SK-N-SH treated with all-trans-retinoic acid at 6 μM for 48 hours (cell line): ENCODE measurements around the gene C22orf31.
"Not testable (repeated sequence)": the region's sequence is repeated elsewhere in the genome, so short reads cannot be mapped to it uniquely, and the experiment has no call there.

ENCODE experiments used
- ATAC-seq: fragments of 200-7000 bp; cut with Tn5 transposase; 3 replicates; pipeline ENCODE4 v1.9.1; 2020; ENCODE audit warnings: mild to moderate bottlenecking, moderate library complexity
- ARNTL ChIP-seq: fragments of 450-650 bp; formaldehyde crosslinking; IDR thresholded peaks from 2 replicates; pipeline ENCODE4 v1.5.0; 2020; ENCODE audit warnings: low read depth, mild to moderate bottlenecking, moderate library complexity, borderline replicate concordance
- BACH2 ChIP-seq: fragments of 250-450 bp; sonication (Bioruptor Pico); IDR thresholded peaks from 2 replicates; pipeline ENCODE4 v1.9.0; 2021; ENCODE audit warnings: mild to moderate bottlenecking, borderline replicate concordance
- CSDC2 ChIP-seq: fragments of 250-450 bp; sonication (Bioruptor Pico); IDR thresholded peaks from 2 replicates; pipeline ENCODE4 v1.5.0; 2020; ENCODE audit warnings: mild to moderate bottlenecking, moderate library complexity
- ESRRG ChIP-seq: fragments of 250-450 bp; sonication (Bioruptor Pico); IDR thresholded peaks from 2 replicates; pipeline ENCODE4 v1.6.1; 2021; ENCODE audit warnings: mild to moderate bottlenecking
- GLIS3 ChIP-seq: fragments of 250-450 bp; sonication (Bioruptor Pico); IDR thresholded peaks from 2 replicates; pipeline ENCODE4 v1.5.0; 2020; ENCODE audit warnings: mild to moderate bottlenecking, moderate library complexity
- ISL1 ChIP-seq: fragments of 250-450 bp; sonication (Bioruptor Pico); IDR thresholded peaks from 2 replicates; pipeline ENCODE4 v2.1.2; 2022; ENCODE audit warnings: mild to moderate bottlenecking, moderate library complexity
- OSR1 ChIP-seq: fragments of 250-450 bp; sonication (Bioruptor Pico); IDR thresholded peaks from 2 replicates; pipeline ENCODE4 v1.8.0; 2022; ENCODE audit warnings: moderate library complexity, mild to moderate bottlenecking, inconsistent platforms
- PPARA ChIP-seq: fragments of 250-450 bp; sonication (Bioruptor Pico); IDR thresholded peaks from 2 replicates; pipeline ENCODE4 v1.5.0; 2020; ENCODE audit warnings: mild to moderate bottlenecking, borderline replicate concordance
- RARB ChIP-seq: fragments of 250-450 bp; sonication (Bioruptor Pico); IDR thresholded peaks from 2 replicates; pipeline ENCODE4 v1.8.0; 2021; ENCODE audit warnings: mild to moderate bottlenecking, moderate library complexity
- SNAI2 ChIP-seq: fragments of 250-450 bp; sonication (Bioruptor Pico); IDR thresholded peaks from 2 replicates; pipeline ENCODE4 v1.5.0; 2020; ENCODE audit warnings: mild to moderate bottlenecking, moderate library complexity
- TCF4 ChIP-seq: fragments of 250-450 bp; sonication (Bioruptor Pico); IDR thresholded peaks from 2 replicates; pipeline ENCODE4 v1.8.0; 2021; ENCODE audit warnings: mild to moderate bottlenecking, moderate library complexity, borderline replicate concordance
- TOX ChIP-seq: fragments of 250-450 bp; sonication (Bioruptor Pico); IDR thresholded peaks from 2 replicates; pipeline ENCODE4 v1.8.0; 2021; ENCODE audit warnings: mild to moderate bottlenecking, moderate library complexity, borderline replicate concordance
- ZC3H10 ChIP-seq: fragments of 250-450 bp; sonication (Bioruptor Pico); IDR thresholded peaks from 2 replicates; pipeline ENCODE4 v1.5.1; 2021; ENCODE audit warnings: mild to moderate bottlenecking, moderate library complexity
- ZFP3 ChIP-seq: fragments of 250-450 bp; sonication (Bioruptor Pico); IDR thresholded peaks from 2 replicates; pipeline ENCODE4 v1.5.0; 2020; ENCODE audit warnings: mild to moderate bottlenecking, moderate library complexity
- ZFP30 ChIP-seq: fragments of 450-650 bp; formaldehyde crosslinking; IDR thresholded peaks from 2 replicates; pipeline ENCODE4 v1.5.0; 2022; ENCODE audit warnings: mild to moderate bottlenecking, moderate library complexity
- ZNF565 ChIP-seq: fragments of 450-650 bp; formaldehyde crosslinking; conservative IDR thresholded peaks from 2 replicates; pipeline ENCODE4 v1.5.0; 2020; ENCODE audit warnings: low read depth, mild to moderate bottlenecking, moderate library complexity
- ZNF70 ChIP-seq: fragments of 450-650 bp; formaldehyde crosslinking; IDR thresholded peaks from 2 replicates; pipeline ENCODE4 v1.5.0; 2020; ENCODE audit warnings: mild to moderate bottlenecking, moderate library complexity
- ZNF8 ChIP-seq: fragments of 450-650 bp; formaldehyde crosslinking; IDR thresholded peaks from 2 replicates; pipeline ENCODE4 v1.5.0; 2020; ENCODE audit warnings: mild to moderate bottlenecking, moderate library complexity
- TF ChIP-seq, protein P1 (sequence below): fragments of 250-450 bp; sonication (Bioruptor Pico); IDR thresholded peaks from 2 replicates; pipeline ENCODE4 v1.8.0; 2020; ENCODE audit warnings: mild to moderate bottlenecking, moderate library complexity, borderline replicate concordance
- TF ChIP-seq, protein P2 (sequence below): fragments of 250-450 bp; sonication (Bioruptor Pico); IDR thresholded peaks from 2 replicates; pipeline ENCODE4 v1.5.0; 2020; ENCODE audit warnings: mild to moderate bottlenecking, moderate library complexity
- TF ChIP-seq, protein P3 (sequence below): fragments of 250-450 bp; sonication (Bioruptor Pico); IDR thresholded peaks from 2 replicates; pipeline ENCODE4 v1.8.0; 2021; ENCODE audit warnings: low read depth, mild to moderate bottlenecking, moderate library complexity, borderline replicate concordance
- TF ChIP-seq, protein P4 (sequence below): fragments of 250-450 bp; sonication (Bioruptor Pico); IDR thresholded peaks from 2 replicates; pipeline ENCODE4 v1.5.1; 2021; ENCODE audit warnings: mild to moderate bottlenecking, moderate library complexity

The C22orf31 gene

DNA sequence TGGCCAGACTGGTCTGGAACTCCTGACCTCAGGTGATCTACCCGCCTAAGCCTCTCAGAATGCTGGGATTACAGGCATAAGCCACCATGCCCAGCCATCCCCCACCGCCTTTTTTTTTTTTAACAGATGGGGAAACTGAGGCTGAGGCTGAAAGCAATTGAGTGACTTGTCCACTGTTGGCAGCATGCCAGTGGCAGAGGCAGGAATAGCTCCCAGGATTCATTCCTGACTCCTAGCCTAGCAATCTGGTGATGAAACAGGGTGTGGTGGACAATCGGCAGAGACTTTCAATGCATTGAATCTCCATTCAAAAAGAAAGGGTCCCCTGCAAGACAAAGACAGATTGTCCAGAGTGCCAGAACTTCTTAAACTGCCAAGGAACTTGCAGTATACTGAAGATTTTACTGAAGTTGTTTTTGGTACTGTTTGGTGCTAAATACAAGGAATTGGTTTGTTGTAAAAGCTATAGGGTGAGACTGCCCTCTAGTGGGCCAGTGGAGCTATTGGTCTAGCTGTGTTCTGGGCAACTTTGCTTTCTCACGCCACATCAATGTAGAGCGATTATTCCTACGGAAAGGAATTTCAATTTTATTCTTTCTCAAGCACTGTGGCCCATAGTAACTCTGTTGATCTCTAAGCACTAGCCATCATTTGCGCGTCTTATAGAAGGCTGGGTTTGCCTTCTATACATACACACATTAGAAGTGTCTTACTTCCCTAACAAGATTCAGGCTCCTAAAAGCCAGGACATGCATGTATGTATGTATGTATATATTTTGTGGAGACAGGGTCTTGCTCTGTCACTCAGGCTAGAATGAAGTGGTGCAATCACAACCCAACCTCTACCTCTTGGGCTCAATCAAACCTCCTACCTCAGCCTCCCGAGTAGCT lies 21.0 kb downstream of the C22orf31 start:
- peak; percentile 78 for ATAC-seq
- no peak for TF ChIP-seq ISL1 (CRISPR knock-in tag)
- TF ChIP-seq ZNF70: no peak
- TF ChIP-seq TOX (CRISPR knock-in tag): no peak
- TF ChIP-seq, protein P1, sequence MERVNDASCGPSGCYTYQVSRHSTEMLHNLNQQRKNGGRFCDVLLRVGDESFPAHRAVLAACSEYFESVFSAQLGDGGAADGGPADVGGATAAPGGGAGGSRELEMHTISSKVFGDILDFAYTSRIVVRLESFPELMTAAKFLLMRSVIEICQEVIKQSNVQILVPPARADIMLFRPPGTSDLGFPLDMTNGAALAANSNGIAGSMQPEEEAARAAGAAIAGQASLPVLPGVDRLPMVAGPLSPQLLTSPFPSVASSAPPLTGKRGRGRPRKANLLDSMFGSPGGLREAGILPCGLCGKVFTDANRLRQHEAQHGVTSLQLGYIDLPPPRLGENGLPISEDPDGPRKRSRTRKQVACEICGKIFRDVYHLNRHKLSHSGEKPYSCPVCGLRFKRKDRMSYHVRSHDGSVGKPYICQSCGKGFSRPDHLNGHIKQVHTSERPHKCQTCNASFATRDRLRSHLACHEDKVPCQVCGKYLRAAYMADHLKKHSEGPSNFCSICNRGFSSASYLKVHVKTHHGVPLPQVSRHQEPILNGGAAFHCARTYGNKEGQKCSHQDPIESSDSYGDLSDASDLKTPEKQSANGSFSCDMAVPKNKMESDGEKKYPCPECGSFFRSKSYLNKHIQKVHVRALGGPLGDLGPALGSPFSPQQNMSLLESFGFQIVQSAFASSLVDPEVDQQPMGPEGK (CRISPR knock-in tag): no peak
- no peak for TF ChIP-seq ZFP30
- TF ChIP-seq ZFP3: no peak
- no peak for TF ChIP-seq ZC3H10
- no peak for TF ChIP-seq OSR1 (CRISPR knock-in tag)
- TF ChIP-seq, protein P2, sequence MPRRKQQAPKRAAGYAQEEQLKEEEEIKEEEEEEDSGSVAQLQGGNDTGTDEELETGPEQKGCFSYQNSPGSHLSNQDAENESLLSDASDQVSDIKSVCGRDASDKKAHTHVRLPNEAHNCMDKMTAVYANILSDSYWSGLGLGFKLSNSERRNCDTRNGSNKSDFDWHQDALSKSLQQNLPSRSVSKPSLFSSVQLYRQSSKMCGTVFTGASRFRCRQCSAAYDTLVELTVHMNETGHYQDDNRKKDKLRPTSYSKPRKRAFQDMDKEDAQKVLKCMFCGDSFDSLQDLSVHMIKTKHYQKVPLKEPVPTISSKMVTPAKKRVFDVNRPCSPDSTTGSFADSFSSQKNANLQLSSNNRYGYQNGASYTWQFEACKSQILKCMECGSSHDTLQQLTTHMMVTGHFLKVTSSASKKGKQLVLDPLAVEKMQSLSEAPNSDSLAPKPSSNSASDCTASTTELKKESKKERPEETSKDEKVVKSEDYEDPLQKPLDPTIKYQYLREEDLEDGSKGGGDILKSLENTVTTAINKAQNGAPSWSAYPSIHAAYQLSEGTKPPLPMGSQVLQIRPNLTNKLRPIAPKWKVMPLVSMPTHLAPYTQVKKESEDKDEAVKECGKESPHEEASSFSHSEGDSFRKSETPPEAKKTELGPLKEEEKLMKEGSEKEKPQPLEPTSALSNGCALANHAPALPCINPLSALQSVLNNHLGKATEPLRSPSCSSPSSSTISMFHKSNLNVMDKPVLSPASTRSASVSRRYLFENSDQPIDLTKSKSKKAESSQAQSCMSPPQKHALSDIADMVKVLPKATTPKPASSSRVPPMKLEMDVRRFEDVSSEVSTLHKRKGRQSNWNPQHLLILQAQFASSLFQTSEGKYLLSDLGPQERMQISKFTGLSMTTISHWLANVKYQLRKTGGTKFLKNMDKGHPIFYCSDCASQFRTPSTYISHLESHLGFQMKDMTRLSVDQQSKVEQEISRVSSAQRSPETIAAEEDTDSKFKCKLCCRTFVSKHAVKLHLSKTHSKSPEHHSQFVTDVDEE (CRISPR knock-in tag): no peak
- no peak for TF ChIP-seq ARNTL (CRISPR knock-in tag)
- no peak for TF ChIP-seq ZNF565 (CRISPR knock-in tag)
- no peak for TF ChIP-seq CSDC2 (CRISPR knock-in tag)
- TF ChIP-seq GLIS3 (CRISPR knock-in tag): no peak
- TF ChIP-seq SNAI2 (CRISPR knock-in tag): no peak
- TF ChIP-seq BACH2 (CRISPR knock-in tag): no peak
- TF ChIP-seq PPARA (CRISPR knock-in tag): no peak
- no peak for TF ChIP-seq ESRRG (CRISPR knock-in tag)
- TF ChIP-seq TCF4: no peak

DNA sequence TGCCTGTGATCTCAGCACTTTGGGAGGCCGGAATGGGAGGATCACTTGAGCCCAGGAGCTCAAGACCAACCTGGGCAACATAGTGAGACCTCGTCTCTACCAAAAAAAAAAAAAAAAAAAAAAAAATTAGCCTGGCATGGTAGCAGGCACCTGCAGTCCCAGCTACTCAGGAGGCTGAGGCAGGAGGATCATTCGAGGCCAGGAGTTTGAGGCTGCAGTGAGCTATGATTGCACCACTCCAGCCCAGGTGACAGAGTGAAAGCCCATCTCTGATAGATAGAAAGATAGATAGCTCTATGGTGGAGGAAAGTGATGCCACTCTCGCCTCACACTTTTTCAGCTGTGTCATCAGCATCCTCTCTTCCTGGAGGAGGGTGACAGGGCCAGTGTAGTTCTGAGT lies 21.9 kb downstream of the C22orf31 start:
- not testable (repeated sequence) for ATAC-seq

DNA sequence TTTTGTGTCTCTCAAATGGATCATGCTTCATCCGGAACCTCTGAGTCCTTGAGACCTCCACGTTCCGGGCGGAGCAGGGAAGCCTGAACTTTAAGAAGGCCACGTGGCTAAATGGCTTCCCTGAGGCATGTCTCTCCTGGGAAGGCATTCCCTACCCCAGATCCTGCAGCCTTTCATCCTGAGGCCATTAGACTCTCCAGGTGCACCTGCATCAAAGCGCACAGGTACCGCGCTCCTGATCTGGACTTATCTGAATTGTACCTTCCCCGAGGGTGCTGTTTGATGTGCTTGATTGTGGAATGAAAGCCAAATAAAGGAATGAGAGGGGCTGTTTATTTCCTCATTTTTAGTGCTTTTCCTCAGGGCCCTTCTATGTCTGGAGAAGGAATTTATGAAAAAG lies 22.5 kb downstream of the C22orf31 start:
- ATAC-seq: no peak
- no peak for TF ChIP-seq ZNF8 (CRISPR knock-in tag)
- TF ChIP-seq, protein P3, sequence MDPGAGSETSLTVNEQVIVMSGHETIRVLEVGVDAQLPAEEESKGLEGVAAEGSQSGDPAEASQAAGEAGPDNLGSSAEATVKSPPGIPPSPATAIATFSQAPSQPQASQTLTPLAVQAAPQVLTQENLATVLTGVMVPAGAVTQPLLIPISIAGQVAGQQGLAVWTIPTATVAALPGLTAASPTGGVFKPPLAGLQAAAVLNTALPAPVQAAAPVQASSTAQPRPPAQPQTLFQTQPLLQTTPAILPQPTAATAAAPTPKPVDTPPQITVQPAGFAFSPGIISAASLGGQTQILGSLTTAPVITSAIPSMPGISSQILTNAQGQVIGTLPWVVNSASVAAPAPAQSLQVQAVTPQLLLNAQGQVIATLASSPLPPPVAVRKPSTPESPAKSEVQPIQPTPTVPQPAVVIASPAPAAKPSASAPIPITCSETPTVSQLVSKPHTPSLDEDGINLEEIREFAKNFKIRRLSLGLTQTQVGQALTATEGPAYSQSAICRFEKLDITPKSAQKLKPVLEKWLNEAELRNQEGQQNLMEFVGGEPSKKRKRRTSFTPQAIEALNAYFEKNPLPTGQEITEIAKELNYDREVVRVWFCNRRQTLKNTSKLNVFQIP: no peak
- TF ChIP-seq ZFP30: no peak
- TF ChIP-seq TOX (CRISPR knock-in tag): no peak
- TF ChIP-seq BACH2 (CRISPR knock-in tag): no peak
- TF ChIP-seq, protein P4, sequence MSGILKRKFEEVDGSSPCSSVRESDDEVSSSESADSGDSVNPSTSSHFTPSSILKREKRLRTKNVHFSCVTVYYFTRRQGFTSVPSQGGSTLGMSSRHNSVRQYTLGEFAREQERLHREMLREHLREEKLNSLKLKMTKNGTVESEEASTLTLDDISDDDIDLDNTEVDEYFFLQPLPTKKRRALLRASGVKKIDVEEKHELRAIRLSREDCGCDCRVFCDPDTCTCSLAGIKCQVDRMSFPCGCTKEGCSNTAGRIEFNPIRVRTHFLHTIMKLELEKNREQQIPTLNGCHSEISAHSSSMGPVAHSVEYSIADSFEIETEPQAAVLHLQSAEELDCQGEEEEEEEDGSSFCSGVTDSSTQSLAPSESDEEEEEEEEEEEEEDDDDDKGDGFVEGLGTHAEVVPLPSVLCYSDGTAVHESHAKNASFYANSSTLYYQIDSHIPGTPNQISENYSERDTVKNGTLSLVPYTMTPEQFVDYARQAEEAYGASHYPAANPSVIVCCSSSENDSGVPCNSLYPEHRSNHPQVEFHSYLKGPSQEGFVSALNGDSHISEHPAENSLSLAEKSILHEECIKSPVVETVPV (CRISPR knock-in tag): no peak

DNA sequence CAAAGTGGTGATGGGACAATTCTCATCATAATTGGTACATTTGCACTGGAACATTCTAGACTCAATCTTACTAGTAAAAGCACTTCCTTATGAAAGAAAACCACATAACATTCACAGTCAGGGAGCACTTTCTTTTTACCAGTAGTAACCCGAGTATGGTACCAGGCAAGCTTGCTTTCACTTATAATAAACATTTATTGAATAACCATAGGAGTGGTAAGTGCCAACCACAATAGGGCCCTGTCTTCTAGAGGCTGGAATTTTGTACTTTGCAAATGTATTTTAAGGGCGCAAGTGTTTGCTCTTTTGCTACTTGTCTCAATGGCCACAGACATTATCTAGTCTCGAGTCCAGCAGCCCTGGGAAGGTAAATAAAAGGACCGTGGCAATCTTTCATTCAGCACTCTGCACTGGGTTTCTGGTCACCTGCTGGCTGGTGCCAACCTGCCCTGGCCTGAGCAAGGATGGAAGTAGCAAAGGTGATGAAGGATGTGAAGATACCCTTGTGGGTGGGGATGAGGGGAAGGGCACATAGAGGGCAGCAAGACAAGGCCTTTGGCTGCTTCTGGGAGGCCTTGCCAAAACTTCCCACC lies 24.2 kb downstream of the C22orf31 start:
- ATAC-seq: no peak
- TF ChIP-seq ZFP30: no peak
- no peak for TF ChIP-seq BACH2 (CRISPR knock-in tag)
- TF ChIP-seq SNAI2 (CRISPR knock-in tag): no peak
- no peak for TF ChIP-seq RARB (CRISPR knock-in tag)
- TF ChIP-seq, protein P1 (CRISPR knock-in tag): no peak
- TF ChIP-seq PPARA (CRISPR knock-in tag): no peak
- TF ChIP-seq ESRRG (CRISPR knock-in tag): no peak
